Tibial nerve (tissue), 3 donors: Measurements from ENCODE around the gene RARS2.

Experiments
- POLR2A ChIP-seq, 2 donors: fragments of 450-650 bp; IDR thresholded peaks; one replicate each; pipeline ENCODE4 v1.6.1; 2017; ENCODE audit warnings: antibody characterized with exemption in 2 of 2, mild to moderate bottlenecking in 2 of 2, moderate library complexity in 2 of 2
- TF ChIP-seq, protein P1 (sequence below), 5 experiments: fragments of 200-600 bp in 3 of 5; fragments of 450-650 bp in 2 of 5; sonication (generic) in 3 of 5; IDR thresholded peaks; one replicate each; pipeline ENCODE4 v1.5.1; 2016 to 2019; ENCODE audit warnings: antibody characterized with exemption in 5 of 5, mild to moderate bottlenecking in 3 of 5, moderate library complexity in 2 of 5

DNA sequence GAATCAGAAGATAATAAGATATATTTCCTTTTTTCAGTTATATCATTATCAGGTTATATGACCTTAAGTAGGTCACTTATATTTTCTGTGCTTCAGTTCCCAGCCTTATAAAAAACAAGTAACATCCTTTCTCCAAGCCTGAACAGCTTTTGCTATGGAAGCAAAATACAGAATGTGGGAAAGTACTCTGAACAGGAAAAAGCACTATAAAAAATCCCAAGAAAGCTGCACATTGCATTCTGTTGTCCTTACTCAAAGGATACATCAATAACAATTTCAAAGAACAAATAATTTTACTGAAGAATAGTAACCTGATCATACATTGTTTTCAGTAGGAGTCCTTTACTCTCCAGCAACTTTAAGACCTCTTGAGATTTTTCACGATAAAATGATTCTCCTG, 60.6 kb downstream of the RARS2 start:
- TF ChIP-seq, protein P1, sequence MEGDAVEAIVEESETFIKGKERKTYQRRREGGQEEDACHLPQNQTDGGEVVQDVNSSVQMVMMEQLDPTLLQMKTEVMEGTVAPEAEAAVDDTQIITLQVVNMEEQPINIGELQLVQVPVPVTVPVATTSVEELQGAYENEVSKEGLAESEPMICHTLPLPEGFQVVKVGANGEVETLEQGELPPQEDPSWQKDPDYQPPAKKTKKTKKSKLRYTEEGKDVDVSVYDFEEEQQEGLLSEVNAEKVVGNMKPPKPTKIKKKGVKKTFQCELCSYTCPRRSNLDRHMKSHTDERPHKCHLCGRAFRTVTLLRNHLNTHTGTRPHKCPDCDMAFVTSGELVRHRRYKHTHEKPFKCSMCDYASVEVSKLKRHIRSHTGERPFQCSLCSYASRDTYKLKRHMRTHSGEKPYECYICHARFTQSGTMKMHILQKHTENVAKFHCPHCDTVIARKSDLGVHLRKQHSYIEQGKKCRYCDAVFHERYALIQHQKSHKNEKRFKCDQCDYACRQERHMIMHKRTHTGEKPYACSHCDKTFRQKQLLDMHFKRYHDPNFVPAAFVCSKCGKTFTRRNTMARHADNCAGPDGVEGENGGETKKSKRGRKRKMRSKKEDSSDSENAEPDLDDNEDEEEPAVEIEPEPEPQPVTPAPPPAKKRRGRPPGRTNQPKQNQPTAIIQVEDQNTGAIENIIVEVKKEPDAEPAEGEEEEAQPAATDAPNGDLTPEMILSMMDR (IDR thresholded peaks at IDR 0.05) = no peak
- no peak for TF ChIP-seq POLR2A (IDR thresholded peaks at IDR 0.05)
